Suprapubic skin (tissue), 4 donors: Measurements from ENCODE around the gene ADTRP. TPM values are rescaled to one million over a fixed set of nuclear protein-coding genes. Genes with fewer than 3 reads are reported as not detected.

Experiments
- DNase-seq, 2 donors: peaks; one replicate each; pipeline ENCODE4 v3.0.0-alpha.2; 2019; ENCODE audit warnings: low spot score in 2 of 2
- H3K27ac ChIP-seq: fragments of 200-600 bp; sonication (generic); one replicate; pipeline ENCODE4 v1.5.1; 2019
- H3K27me3 ChIP-seq: fragments of 200-600 bp; sonication (generic); one replicate; pipeline ENCODE4 v1.5.1; 2019
- H3K36me3 ChIP-seq: fragments of 200-600 bp; sonication (generic); one replicate; pipeline ENCODE4 v1.5.1; 2019
- H3K4me1 ChIP-seq: fragments of 200-600 bp; sonication (generic); one replicate; pipeline ENCODE4 v1.5.1; 2019
- H3K4me3 ChIP-seq: fragments of 200-600 bp; sonication (generic); one replicate; pipeline ENCODE4 v1.5.1; 2019; ENCODE audit warnings: mild to moderate bottlenecking
- H3K9me3 ChIP-seq: fragments of 200-600 bp; sonication (generic); one replicate; pipeline ENCODE4 v1.5.1; 2019
- EP300 ChIP-seq: sonication (generic); formaldehyde crosslinking; IDR thresholded peaks from one replicate; pipeline ENCODE4 v1.6.1; 2017; ENCODE audit warnings: antibody characterized with exemption
- POLR2A ChIP-seq, 2 donors: fragments of 450-650 bp; IDR thresholded peaks; one replicate each; pipeline ENCODE4 v1.6.1; 2017; ENCODE audit warnings: antibody characterized with exemption in 2 of 2, mild to moderate bottlenecking in 2 of 2, moderate library complexity in 2 of 2
- POLR2AphosphoS5 ChIP-seq, 3 donors: sonication (generic); formaldehyde crosslinking; IDR thresholded peaks; one replicate each; pipeline ENCODE4 v1.6.1; 2017; ENCODE audit warnings: antibody characterized with exemption in 3 of 3
- WGBS: methylation state at CpG from one replicate; pipeline ENCODE4 v1.1.5; 2018; 5-methylcytosine and 5-hydroxymethylcytosine counted together
- total RNA-seq, 4 donors: library from RNA; depleted of rRNA; stranded (reverse); fragments of >200 nt; gene quantifications; one replicate each; pipeline ENCODE4 v1.1.0, GENCODE V29; 2016
- TF ChIP-seq, protein P1 (sequence below), 2 donors: fragments of 200-600 bp in 1 of 2; fragments of 450-650 bp in 1 of 2; sonication (generic) in 1 of 2; IDR thresholded peaks; one replicate each; pipeline ENCODE4 v1.5.1; 2016 to 2019; ENCODE audit warnings: antibody characterized with exemption in 2 of 2, mild to moderate bottlenecking in 1 of 2, moderate library complexity in 1 of 2

ADTRP gene
- total RNA-seq, 4 donors from 2014 or later: 19.6 to 39.5 (median 26.2) TPM

DNA sequence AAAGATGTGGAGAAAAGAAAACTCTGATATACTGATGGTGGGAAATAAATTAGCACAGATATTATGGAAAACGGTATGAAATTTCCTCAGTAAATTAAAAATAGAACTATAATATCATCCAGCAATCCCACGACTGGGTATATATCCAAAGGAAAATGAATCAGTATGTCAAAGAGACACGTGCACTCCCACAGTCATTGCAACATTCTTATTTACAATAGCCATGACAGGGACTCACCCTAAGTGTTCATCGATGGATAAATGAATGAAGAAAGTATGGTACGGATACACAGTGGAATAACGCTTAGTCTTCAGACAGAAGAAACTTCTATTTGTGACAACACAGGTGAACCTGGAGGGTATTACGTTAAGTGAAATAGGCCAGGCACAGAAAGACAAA, 5.7 kb upstream of the ADTRP start:
- 77% methylated on average over 7 of the region's 7 CpGs for WGBS
- no peaks in the 10 kb centered on the region for H3K36me3 ChIP-seq
- no peaks in the 10 kb centered on the region for H3K9me3 ChIP-seq
- no peak overlapping the region for H3K4me3 ChIP-seq
- DNase-seq: no peak
- H3K4me1 ChIP-seq: peaks cover 8% of the 10 kb centered on the region
- H3K27me3 ChIP-seq: no peaks in the 10 kb centered on the region
- no peak overlapping the region for H3K27ac ChIP-seq
- TF ChIP-seq EP300: no peak
- TF ChIP-seq POLR2A (IDR thresholded peaks at IDR 0.05): no peak

- WGBS: 83% methylated on average over 6 of the region's 6 CpGs
- H3K4me1 ChIP-seq: peaks cover 16% of the 10 kb centered on the region
- TF ChIP-seq, protein P1, sequence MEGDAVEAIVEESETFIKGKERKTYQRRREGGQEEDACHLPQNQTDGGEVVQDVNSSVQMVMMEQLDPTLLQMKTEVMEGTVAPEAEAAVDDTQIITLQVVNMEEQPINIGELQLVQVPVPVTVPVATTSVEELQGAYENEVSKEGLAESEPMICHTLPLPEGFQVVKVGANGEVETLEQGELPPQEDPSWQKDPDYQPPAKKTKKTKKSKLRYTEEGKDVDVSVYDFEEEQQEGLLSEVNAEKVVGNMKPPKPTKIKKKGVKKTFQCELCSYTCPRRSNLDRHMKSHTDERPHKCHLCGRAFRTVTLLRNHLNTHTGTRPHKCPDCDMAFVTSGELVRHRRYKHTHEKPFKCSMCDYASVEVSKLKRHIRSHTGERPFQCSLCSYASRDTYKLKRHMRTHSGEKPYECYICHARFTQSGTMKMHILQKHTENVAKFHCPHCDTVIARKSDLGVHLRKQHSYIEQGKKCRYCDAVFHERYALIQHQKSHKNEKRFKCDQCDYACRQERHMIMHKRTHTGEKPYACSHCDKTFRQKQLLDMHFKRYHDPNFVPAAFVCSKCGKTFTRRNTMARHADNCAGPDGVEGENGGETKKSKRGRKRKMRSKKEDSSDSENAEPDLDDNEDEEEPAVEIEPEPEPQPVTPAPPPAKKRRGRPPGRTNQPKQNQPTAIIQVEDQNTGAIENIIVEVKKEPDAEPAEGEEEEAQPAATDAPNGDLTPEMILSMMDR (IDR thresholded peaks at IDR 0.05): no peak
- TF ChIP-seq EP300: no peak
- no peak for TF ChIP-seq POLR2AphosphoS5 (IDR thresholded peaks at IDR 0.05)
- no peak for TF ChIP-seq POLR2A (IDR thresholded peaks at IDR 0.05)
- no peak overlapping the region for H3K4me3 ChIP-seq
- H3K36me3 ChIP-seq: no peaks in the 10 kb centered on the region
- no peaks in the 10 kb centered on the region for H3K27me3 ChIP-seq
- DNase-seq: no peak
- H3K27ac ChIP-seq: no peak overlapping the region
- H3K9me3 ChIP-seq: no peaks in the 10 kb centered on the region
Observed at GRCh38 chr6:11783524-11784064, 5.0 kb upstream of the ADTRP start.

- H3K4me3 ChIP-seq: no peak overlapping the region
- 83% methylated on average over 4 of the region's 4 CpGs for WGBS
- H3K27ac ChIP-seq: no peak overlapping the region
- H3K9me3 ChIP-seq: no peaks in the 10 kb centered on the region
- no peaks in the 10 kb centered on the region for H3K36me3 ChIP-seq
- peaks cover 23% of the 10 kb centered on the region for H3K4me1 ChIP-seq
- H3K27me3 ChIP-seq: no peaks in the 10 kb centered on the region
- TF ChIP-seq POLR2AphosphoS5 (IDR thresholded peaks at IDR 0.05) (no peak), POLR2A (IDR thresholded peaks at IDR 0.05) (no peak), EP300 (no peak)
- TF ChIP-seq, protein P1 (IDR thresholded peaks at IDR 0.05): no peak
- DNase-seq: no peak
Observed at GRCh38 chr6:11782524-11782923, 3.9 kb upstream of the ADTRP start.

DNA sequence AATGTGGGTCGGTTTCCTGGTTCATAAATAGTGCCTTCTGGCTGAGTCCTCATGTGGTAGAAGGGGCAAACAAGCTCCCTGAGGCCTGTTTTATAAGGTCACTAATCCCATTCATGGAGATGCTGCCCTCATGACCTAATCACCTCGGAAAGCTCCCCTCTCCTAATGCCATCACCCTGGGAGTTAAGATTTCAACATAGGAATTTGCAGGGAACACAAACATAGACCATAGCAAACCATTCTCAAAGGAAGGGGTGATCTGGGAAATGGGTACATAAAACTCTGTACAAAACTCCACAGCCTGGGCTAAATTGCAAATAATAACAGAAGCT, 1.5 kb upstream of the ADTRP start:
- no peak overlapping the region for H3K4me3 ChIP-seq
- TF ChIP-seq POLR2AphosphoS5 (IDR thresholded peaks at IDR 0.05): no peak
- TF ChIP-seq, protein P1 (IDR thresholded peaks at IDR 0.05): no peak
- no peak for TF ChIP-seq EP300
- TF ChIP-seq POLR2A (IDR thresholded peaks at IDR 0.05): no peak
- WGBS: 61% methylated on average over 2 of the region's 2 CpGs
- no peaks in the 10 kb centered on the region for H3K9me3 ChIP-seq
- H3K36me3 ChIP-seq: no peaks in the 10 kb centered on the region
- DNase-seq: no peak
- no peaks in the 10 kb centered on the region for H3K27me3 ChIP-seq
- peaks cover 23% of the 10 kb centered on the region for H3K4me1 ChIP-seq
- no peak overlapping the region for H3K27ac ChIP-seq

DNA sequence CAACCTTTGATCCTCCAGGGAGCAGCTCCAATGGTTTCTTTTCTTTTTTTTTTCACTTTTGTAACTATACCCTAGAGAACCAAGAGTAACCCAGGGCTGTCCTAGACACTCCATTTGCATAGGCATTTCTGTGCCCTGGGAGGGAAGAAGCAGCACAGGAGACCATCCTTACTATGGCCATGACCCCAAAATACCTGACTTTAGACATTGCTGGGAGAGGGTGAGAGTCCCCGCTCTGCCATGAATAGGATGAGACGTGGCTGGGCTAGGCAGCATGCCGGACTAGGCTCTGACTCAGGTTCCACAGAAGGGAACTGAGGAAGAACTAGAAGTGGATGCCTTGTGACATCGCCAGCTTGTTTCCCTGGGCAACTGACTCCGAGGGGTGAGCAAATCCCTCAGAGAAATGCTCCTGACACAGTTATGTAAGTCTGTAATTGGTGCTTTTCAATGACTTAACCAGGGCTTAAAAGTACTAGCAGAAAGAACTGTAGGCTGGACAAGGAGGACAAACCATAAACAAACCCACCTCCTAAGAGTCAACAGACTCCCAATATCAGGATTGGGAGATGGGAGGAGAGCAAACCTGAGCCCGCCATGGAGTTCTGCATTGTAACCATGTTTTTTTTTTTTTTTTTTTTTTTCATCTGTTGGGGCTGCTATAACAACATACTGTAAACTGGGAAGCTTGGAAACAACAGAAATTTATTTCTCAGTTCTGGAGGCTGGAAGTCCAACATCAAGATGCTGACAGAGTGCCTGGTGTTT, 910 bp upstream of the ADTRP start:
- 73% methylated on average over 6 of the region's 6 CpGs for WGBS
- no peaks in the 10 kb centered on the region for H3K36me3 ChIP-seq
- no peaks in the 10 kb centered on the region for H3K9me3 ChIP-seq
- no peaks in the 10 kb centered on the region for H3K27me3 ChIP-seq
- no peak for DNase-seq
- TF ChIP-seq EP300: no peak
- TF ChIP-seq, protein P1 (IDR thresholded peaks at IDR 0.05): no peak
- no peak for TF ChIP-seq POLR2A (IDR thresholded peaks at IDR 0.05)
- TF ChIP-seq POLR2AphosphoS5 (IDR thresholded peaks at IDR 0.05): no peak
- H3K4me3 ChIP-seq: no peak overlapping the region
- H3K27ac ChIP-seq: no peak overlapping the region
- peaks cover 23% of the 10 kb centered on the region for H3K4me1 ChIP-seq
